ENCODE results near the gene OMP.
"Not testable (repeated sequence)": the region's sequence is repeated elsewhere in the genome, so short reads cannot be mapped to it uniquely, and the experiment has no call there.

The OMP gene

DNA sequence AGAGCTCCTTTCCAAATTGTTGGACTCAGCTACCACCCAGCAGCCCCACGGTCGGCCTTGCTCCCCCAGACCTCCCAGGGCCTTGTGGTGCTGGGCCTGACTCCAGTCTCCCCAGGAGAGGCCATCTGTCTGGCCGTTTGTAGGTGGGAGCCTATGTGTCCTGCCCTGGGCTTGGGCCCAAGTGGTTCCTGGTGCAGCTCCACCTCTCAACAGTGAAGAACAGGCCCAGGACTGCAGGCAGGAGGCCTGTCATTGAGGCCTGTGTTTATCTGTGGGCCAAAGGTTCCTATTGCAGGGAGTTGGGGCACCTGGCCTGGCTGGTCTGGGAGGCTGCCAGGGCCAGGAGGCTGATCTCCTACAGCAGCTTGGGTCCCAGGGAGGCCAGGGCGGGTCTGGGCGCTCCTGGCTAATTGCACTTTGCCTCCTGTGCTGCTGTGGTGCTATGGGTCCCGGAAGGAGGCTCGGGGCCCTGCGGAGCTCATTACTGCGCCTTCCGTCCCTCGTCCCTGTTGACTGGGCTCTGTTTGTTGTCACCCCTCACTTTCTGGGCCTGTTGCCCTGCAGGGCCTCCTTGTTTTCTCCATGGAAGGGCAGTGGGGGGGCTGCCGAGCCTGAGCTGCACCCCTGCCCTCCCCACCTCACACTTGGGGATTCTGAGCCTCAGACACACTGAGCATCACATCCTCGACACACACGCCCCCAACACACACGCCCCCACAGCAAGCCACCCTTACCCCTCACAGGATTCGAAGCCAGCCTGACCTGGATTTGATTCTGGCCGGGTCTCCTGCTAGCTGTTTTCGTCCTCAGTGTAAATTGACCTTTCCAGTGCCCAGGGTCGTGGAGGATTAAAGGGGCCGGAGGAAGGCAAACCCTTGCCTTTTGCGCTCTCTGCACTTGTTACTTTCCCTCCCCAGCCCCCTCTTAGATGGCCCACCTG is 6.8 kb upstream of the OMP start:
- H3K27ac Mint-ChIP-seq, result peak overlapping the region in 1 of 2 donors; percentile 68

DNA sequence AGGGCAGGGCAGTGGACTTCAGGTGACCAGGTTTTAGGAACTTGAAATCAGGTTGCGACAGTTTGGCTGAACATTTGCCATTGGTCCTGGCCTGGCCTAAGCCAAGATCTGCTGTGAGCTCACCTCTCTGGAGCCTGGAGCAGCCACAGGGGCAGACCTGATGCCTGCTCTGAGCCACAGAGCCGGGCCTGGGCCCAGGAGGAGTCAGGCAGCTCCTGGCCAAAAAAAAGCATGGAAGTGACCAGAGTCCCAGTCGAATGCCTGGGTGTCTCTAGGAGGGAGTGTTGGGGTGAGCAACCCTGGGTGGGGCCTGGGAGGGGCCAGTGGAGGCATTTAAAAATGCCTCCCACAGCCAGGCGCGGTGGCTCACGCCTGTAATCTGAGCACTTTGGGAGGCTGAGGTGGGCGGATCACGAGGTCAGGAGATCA is 6.0 kb upstream of the OMP start:
- ATAC-seq (replicated peaks) (no peak), DNase-seq (no peak)
- no peak overlapping the region for H3K4me3 Mint-ChIP-seq
- no peaks in the 10 kb centered on the region for H3K27me3 Mint-ChIP-seq
- peaks cover 0 to 4% of the 10 kb centered on the region in 2 donors for H3K4me1 Mint-ChIP-seq (ENCODE audit: low read depth in 2 of 2)
- H3K36me3 Mint-ChIP-seq (ENCODE audit: insufficient read depth), result peaks cover 2% of the 10 kb centered on the region
- no peaks in the 10 kb centered on the region for H3K9me3 Mint-ChIP-seq
- peak overlapping the region in 1 of 2 donors; percentile 68 for H3K27ac Mint-ChIP-seq

More for the DNA sequence above, 6.8 kb upstream of the OMP start:
- ATAC-seq (replicated peaks) (no peak), DNase-seq (no peak)
- H3K27me3 Mint-ChIP-seq, result no peaks in the 10 kb centered on the region
- H3K36me3 Mint-ChIP-seq (ENCODE audit: insufficient read depth), result peaks cover 5% of the 10 kb centered on the region
- no peaks in the 10 kb centered on the region for H3K9me3 Mint-ChIP-seq
- H3K4me1 Mint-ChIP-seq (ENCODE audit: low read depth in 2 of 2), result peaks cover 3 to 4% of the 10 kb centered on the region in 2 donors
- no peak overlapping the region for H3K4me3 Mint-ChIP-seq

DNA sequence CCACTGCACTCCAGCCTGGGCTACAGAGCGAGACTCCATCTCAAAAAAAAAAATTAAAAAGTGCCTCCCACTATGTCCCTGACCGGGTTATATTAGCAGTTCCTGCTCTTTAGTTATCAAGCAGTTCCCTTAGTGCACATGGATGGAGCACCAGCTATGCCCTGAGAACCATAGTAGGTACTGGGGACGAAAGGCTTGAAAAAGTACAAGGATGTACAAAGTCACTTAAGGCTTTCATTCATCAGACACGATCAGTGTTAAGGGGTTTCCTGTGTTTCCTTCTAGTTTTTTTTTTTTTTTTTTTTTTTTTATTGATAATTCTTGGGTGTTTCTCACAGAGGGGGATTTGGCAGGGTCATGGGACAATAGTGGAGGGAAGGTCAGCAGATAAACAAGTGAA is 5.5 kb upstream of the OMP start:
- ATAC-seq (replicated peaks); H3K27me3 Mint-ChIP-seq; H3K27ac Mint-ChIP-seq; DNase-seq; H3K9me3 Mint-ChIP-seq; H3K36me3 Mint-ChIP-seq (ENCODE audit: insufficient read depth); H3K4me1 Mint-ChIP-seq (ENCODE audit: low read depth in 2 of 2); H3K4me3 Mint-ChIP-seq: not testable (repeated sequence)

DNA sequence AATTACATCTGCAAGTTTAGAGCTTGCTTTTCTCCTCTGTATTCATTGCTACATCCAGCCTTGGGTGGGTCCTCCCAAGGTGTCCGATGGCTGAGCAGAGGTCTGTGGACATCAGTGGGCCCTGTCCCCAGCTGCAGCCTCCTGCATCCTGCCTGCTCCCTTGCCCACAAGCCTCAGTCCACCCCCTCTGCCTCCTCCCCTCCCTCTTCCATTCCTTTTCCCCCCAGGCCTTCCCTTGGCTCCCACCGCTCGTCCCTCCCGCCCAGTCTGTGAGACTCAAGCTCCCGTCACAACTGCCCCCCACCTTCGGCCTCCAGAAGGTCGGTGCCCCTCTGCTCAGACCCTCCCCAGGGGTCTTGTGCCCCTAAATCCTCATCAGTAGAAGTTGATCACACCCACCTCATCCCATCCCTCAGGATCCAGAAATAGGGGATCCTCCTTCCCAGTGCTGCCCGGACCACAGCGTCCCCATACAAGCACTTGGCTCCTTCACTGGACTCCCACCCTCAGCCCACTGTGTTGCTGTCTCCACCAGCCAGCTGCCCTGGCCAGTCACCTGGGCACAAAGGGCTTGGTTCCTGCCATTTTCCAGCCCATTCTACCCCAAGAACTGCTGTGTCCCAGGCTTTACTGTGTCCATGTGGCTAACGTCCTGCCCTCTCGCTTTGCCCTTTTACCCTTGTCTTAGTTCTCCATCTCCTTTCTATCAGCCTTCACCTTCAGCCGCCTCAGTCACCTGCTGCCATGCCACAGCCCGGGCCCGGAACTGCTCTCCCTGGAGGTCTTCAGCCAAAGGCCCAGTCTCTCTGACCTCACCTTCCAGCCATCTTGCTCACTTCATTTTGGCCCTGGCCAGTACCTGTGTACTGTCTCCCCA is 2.2 kb upstream of the OMP start:
- peaks cover 0 to 4% of the 10 kb centered on the region in 2 donors for H3K4me1 Mint-ChIP-seq (ENCODE audit: low read depth in 2 of 2)
- H3K4me3 Mint-ChIP-seq, result no peak overlapping the region

DNA sequence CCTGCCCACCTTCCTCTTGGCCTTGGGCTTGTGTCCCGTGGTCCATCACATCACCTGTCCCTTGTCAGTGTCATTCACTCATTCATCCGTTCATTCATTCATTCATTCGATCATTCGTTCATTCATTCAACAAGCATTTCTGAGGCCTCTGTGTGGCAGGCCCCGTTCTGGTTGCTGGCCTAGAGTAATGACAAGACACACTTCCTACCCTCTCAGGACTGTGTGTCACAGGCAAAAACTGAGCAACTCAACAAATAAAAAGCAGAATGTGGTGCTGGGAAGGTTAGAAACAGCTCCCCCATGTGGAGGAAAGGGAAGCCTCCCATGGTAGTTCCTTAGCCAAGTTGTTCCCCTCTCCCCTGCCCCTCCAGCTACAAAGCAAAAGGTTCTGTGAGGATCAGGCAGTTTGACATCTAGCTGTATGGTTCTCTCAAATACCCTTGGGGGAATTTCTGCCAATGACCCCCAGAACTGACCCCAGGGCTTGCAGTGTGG is 1.6 kb upstream of the OMP start:
- no peak for DNase-seq
- H3K27ac Mint-ChIP-seq, result peak overlapping the region in 1 of 2 donors; percentile 6
- ATAC-seq (replicated peaks), result no peak
- no peaks in the 10 kb centered on the region for H3K27me3 Mint-ChIP-seq
- no peak overlapping the region for H3K4me3 Mint-ChIP-seq
- H3K36me3 Mint-ChIP-seq (ENCODE audit: insufficient read depth), result no peaks in the 10 kb centered on the region
- peaks cover 0 to 4% of the 10 kb centered on the region in 2 donors for H3K4me1 Mint-ChIP-seq (ENCODE audit: low read depth in 2 of 2)
- H3K9me3 Mint-ChIP-seq, result no peaks in the 10 kb centered on the region

More for the DNA sequence above, 2.2 kb upstream of the OMP start:
- ATAC-seq (replicated peaks) (no peak), DNase-seq (no peak)
- no peaks in the 10 kb centered on the region for H3K9me3 Mint-ChIP-seq
- no peaks in the 10 kb centered on the region for H3K27me3 Mint-ChIP-seq
- no peaks in the 10 kb centered on the region for H3K36me3 Mint-ChIP-seq (ENCODE audit: insufficient read depth)
- peak overlapping the region in 1 of 2 donors; percentile 6 for H3K27ac Mint-ChIP-seq

DNA sequence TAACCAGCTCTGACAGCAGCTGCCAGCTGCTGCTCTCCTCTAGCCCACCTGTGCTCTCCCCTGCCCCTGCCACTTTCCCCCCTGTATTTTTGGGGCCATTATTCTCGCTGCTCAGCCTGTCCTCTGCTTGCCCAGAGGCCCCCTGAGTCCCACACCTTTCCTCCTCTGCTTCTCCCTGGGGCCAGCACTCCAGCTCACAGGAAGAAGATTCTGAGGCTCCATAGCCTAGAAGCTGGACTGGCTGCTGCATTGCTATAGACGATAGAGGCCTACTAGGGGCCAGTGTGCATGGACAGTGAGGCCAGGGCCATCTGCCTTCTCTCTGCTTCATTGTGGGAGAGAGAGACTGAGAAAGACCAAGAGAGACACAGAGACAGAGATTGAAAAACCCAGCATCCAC is 679 bp downstream of the OMP start:
- no peak overlapping the region for H3K27ac Mint-ChIP-seq
- no peaks in the 10 kb centered on the region for H3K27me3 Mint-ChIP-seq
- H3K4me1 Mint-ChIP-seq (ENCODE audit: low read depth in 2 of 2), result no peaks in the 10 kb centered on the region
- no peaks in the 10 kb centered on the region for H3K9me3 Mint-ChIP-seq
- no peak overlapping the region for H3K4me3 Mint-ChIP-seq
- DNase-seq (no peak), ATAC-seq (replicated peaks) (no peak)
- no peaks in the 10 kb centered on the region for H3K36me3 Mint-ChIP-seq (ENCODE audit: insufficient read depth)

DNA sequence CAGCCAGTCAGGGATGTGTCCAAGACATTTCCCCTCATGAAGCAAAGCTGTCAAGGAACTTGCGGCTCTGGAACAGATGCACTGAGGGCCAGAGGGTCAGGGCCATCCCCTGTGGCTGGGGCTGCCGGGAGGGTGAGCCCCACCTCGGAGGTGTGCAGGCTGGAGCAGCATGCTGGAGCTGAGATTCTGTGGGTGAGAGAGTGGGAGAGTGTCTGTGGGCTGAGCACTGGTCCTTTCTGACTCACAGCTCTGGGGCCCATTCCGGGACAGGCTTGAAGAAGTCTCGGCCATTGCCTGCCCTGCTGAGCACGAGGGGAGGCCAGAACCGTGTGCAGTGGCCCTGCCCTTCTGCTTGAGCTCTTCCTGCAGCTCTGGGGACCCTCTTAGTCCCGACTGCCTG is 2.1 kb downstream of the OMP start:
- H3K4me1 Mint-ChIP-seq (ENCODE audit: low read depth in 2 of 2), result no peaks in the 10 kb centered on the region
- H3K36me3 Mint-ChIP-seq (ENCODE audit: insufficient read depth), result no peaks in the 10 kb centered on the region
- no peak overlapping the region for H3K4me3 Mint-ChIP-seq
- ATAC-seq (replicated peaks), result no peak
- no peaks in the 10 kb centered on the region for H3K9me3 Mint-ChIP-seq
- DNase-seq, result no peak
- no peaks in the 10 kb centered on the region for H3K27me3 Mint-ChIP-seq
- H3K27ac Mint-ChIP-seq, result no peak overlapping the region

DNA sequence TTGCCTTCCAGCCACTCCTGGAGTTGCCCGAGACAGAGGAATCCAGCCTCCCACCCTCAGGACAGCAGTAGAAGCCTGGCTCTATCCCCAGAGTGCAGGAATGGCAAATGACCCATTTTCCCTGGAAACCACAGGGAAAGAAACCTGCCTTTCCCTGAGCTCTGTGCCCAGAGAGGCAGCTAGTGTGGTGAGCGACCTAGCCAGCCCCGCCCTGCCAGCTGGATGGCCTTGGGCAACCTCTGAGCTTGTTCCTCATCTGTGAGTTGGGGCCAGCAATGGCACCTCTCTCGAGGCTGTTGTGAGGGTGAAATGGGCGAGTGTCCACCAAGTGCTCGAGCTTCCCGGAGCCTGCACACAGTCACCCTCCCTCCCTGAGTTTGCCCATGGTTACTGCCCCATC is 3.7 kb downstream of the OMP start:
- H3K4me1 Mint-ChIP-seq (ENCODE audit: low read depth in 2 of 2), result no peaks in the 10 kb centered on the region
- ATAC-seq (replicated peaks), result no peak
- H3K4me3 Mint-ChIP-seq, result no peak overlapping the region
- H3K9me3 Mint-ChIP-seq, result no peaks in the 10 kb centered on the region
- no peaks in the 10 kb centered on the region for H3K27me3 Mint-ChIP-seq
- no peak for DNase-seq
- no peak overlapping the region for H3K27ac Mint-ChIP-seq
- no peaks in the 10 kb centered on the region for H3K36me3 Mint-ChIP-seq (ENCODE audit: insufficient read depth)

DNA sequence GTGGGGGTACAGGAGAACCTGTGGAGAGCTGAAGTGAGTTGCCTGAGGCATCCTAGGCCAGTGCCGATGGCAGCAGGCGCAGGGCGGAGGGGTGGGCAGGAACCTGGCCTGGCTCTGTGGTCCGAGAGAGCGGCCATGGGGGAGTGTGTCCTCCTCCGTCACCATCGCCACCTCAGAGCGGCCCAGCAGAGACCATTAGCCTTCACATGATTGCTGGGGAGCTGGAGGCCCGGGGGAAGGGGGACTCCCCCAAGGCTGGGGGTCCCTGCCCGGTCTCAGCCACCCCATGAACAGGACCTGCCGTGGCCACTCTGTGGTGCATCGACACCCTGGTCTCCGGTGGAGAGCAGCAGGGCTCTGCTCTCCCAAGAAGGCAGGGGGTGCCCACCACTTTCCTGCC is 4.1 kb downstream of the OMP start:
- H3K36me3 Mint-ChIP-seq (ENCODE audit: insufficient read depth), result no peaks in the 10 kb centered on the region
- ATAC-seq (replicated peaks) (no peak), DNase-seq (no peak)
- H3K9me3 Mint-ChIP-seq, result no peaks in the 10 kb centered on the region
- no peak overlapping the region for H3K27ac Mint-ChIP-seq
- H3K27me3 Mint-ChIP-seq, result no peaks in the 10 kb centered on the region
- no peak overlapping the region for H3K4me3 Mint-ChIP-seq
- H3K4me1 Mint-ChIP-seq (ENCODE audit: low read depth in 2 of 2), result no peaks in the 10 kb centered on the region

DNA sequence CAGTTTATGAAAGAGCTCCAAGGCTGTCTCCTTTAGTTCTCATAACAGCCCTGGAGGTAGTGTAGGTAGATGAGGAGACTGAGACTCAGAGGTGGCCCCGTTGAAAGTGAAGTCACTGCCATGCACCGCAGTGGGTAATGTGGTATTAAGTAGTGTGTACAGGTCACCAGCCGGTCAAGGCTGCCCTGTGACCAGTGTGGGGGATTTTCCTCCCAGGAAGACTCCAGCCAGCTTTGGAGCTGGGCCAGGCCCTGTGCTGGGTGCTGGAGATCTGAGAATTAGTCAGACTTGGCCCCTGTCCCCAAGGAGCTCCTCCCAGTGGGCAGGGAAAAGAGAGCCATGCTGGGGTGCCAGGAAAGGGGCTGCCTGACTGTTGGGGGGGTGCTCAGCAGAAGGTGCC is 5.3 kb downstream of the OMP start:
- Mint-ChIP-seq H3K4me1 (ENCODE audit: low read depth in 2 of 2) (no peaks in the 10 kb centered on the region), H3K27ac (peak overlapping the region in 1 of 2 donors; percentile 26), H3K4me3 (no peak overlapping the region), H3K36me3 (ENCODE audit: insufficient read depth) (no peaks in the 10 kb centered on the region), H3K27me3 (no peaks in the 10 kb centered on the region), H3K9me3 (no peaks in the 10 kb centered on the region)
- DNase-seq (no peak), ATAC-seq (replicated peaks) (no peak)

DNA sequence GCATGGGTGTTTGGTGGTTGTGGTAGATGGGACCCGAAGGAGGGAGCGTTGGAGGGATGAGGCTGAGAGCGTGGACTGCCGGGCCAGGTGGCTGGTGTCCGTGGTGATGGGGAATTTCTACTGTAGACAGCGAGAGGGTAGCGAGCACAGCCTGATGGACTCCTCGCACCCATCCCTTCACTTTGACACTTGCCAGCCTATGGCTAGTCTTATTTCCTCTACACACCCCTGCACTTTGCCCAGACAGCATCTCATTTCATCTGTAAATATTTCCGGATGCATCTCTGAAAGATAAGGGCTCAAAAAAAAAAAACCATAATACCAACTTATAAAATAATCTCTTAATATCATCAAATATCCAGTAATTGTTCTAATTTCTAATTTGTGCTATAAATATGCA is 5.8 kb downstream of the OMP start:
- no peak overlapping the region for H3K27ac Mint-ChIP-seq
- no peaks in the 10 kb centered on the region for H3K4me1 Mint-ChIP-seq (ENCODE audit: low read depth in 2 of 2)
- H3K4me3 Mint-ChIP-seq, result no peak overlapping the region
- ATAC-seq (replicated peaks), result no peak
- no peak for DNase-seq
- no peaks in the 10 kb centered on the region for H3K27me3 Mint-ChIP-seq
- H3K36me3 Mint-ChIP-seq (ENCODE audit: insufficient read depth), result peaks cover 3% of the 10 kb centered on the region
- no peaks in the 10 kb centered on the region for H3K9me3 Mint-ChIP-seq

DNA sequence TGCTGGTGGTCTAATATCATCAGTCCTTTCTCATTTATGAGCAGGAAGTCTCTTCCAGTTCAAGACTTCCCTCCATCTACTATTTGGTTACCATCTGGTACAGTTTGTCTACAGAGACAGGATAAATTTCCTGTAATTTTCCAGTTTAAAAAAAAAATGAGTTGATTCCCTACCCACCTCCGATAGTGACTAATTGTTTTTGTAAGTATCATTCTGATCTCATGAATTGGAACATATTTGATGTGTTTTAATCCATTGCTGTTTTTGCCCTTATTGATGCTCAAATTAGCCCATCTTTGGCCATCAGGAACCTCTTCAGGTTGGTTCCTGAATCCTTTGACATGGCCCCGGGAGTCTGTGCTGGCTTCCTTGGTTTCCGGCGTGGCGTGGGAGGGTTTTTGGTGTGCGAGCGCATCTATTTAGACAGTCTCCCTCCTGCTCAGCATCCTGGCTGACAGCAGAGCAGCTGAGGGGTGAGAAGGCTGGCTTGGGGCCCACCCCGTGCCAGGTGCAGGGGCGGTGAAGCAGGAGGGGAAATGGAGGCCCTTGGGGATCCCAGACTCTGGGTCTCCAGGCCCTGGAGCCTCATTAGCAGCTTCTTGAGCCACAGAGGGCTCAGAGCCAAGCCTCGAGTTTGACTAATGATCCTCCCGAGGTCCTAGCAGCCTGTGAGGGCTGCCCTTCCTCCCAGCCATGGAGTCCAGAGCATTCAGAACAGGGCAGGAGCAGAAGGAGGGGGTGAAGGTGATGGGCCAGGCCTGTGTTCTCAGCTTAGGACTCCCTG is 6.8 kb downstream of the OMP start:
- H3K4me1 Mint-ChIP-seq (ENCODE audit: low read depth in 2 of 2), result no peaks in the 10 kb centered on the region
- DNase-seq (no peak), ATAC-seq (replicated peaks) (no peak)
- no peak overlapping the region for H3K4me3 Mint-ChIP-seq
- no peak overlapping the region for H3K27ac Mint-ChIP-seq
- H3K36me3 Mint-ChIP-seq (ENCODE audit: insufficient read depth), result peaks cover 4% of the 10 kb centered on the region
- H3K27me3 Mint-ChIP-seq, result no peaks in the 10 kb centered on the region
- no peaks in the 10 kb centered on the region for H3K9me3 Mint-ChIP-seq

DNA sequence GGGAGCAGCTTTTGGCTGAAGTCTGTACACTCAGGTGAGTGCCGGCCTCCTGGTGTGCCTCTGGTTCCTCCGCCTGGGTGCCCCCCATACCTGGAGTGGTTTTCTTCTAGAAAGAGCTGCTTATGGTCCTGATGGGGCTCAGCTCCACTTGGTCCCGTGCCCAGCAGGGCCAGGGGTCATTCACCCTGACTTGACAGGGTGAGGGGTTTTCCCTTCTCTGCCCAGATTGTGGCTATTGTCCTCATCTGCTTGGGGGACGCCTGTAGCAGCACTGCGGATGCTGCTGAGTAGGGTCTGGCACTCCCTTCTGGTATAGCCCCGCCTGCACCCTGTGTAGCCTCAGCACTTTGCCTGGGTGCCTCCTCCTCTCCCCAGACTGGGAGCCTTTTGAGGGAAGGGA is 8.2 kb downstream of the OMP start:
- no peaks in the 10 kb centered on the region for H3K4me1 Mint-ChIP-seq (ENCODE audit: low read depth in 2 of 2)
- ATAC-seq (replicated peaks), result no peak
- no peaks in the 10 kb centered on the region for H3K27me3 Mint-ChIP-seq
- no peak overlapping the region for H3K27ac Mint-ChIP-seq
- H3K4me3 Mint-ChIP-seq, result no peak overlapping the region
- no peaks in the 10 kb centered on the region for H3K9me3 Mint-ChIP-seq
- H3K36me3 Mint-ChIP-seq (ENCODE audit: insufficient read depth), result peaks cover 4% of the 10 kb centered on the region
- DNase-seq, result no peak

Data from effector memory CD8-positive, alpha-beta T cell (primary cell).